HG02840 (cell line): Measurements from ENCODE around the gene EPOP.

Source experiments
- ATAC-seq: cut with Tn5 transposase; IDR thresholded peaks from one replicate; pipeline ENCODE4 v1.9.1; 2021; ENCODE audit warnings: mild to moderate bottlenecking, moderate library complexity, moderate number of reproducible peaks; ENCODE audit not compliant: unreplicated experiment, low FRiP score

Gene EPOP

DNA sequence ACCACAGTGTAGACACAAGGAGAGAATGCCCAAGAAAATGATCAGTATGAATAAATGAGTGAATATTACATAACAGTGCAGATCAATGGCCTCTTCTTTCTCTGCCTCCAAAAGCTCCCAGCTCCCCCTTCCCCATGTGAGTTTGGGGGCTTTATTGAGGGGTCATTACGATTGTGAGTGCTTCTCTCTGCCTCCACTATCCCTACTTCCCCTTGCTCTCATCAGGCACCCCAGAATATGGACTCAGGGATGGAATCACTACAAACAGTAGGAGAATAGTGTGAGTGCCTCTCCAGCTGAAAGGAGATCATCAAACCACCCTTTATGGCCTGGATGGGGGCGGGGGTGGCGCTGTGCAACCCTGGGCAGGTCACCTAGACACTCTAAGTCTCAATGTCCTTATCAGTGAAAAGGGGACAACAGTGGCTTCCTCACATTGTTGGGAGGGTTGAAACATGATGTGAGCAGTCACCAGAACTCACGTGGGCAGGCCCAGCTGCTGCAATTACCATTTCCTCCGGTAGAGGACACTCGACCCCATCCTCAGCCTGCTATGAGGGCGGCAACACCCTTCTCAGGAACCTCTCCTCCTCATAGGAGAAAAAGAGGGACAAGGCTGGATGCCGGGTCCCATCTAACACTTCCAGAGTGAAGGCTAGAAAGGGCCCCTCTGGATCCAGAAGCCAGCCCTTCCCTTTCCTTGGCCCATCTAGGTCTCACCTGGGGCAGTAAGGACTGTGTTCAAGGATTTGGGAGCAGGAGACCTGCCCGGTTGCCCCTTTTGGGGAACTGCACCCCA lies 2.1 kb upstream of the EPOP start:
- no peak for ATAC-seq

DNA sequence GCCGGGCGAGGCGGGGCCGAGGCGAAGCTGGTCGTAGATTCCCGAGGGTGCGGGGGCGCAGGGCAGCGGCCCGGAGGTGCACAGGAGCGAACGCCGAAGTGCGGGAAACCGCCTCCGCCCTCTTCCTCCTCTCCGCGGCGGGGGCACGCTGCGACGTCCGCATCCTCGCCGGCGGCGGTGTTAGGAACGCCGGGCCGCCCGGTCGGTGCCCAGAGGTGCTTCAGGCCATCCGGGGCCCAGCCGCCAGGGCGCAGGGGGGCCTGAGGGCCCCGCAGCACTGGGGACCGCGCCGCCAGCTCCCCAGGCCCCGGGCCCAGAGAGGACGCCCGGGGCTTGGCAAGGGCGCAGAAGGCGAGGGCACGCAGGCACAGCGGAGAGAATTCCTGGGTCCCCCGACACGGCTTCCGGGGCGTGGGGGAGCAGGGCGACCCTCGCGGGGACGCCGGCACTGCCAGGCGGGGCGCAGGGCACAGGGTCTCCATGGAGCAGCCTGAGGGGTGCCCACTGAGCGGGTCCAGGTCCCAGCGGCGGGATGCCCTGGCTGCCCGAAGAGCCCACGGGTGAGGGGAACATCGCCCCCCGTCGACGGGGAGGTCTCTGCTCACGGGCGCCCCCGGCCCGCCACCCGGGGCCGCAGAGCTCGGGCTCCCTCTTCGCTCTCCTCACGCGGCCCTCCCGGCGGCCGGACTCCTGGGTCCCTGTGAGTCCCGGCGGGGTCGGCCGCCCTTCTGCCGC lies 576 bp downstream of the EPOP start:
- ATAC-seq: no peak

DNA sequence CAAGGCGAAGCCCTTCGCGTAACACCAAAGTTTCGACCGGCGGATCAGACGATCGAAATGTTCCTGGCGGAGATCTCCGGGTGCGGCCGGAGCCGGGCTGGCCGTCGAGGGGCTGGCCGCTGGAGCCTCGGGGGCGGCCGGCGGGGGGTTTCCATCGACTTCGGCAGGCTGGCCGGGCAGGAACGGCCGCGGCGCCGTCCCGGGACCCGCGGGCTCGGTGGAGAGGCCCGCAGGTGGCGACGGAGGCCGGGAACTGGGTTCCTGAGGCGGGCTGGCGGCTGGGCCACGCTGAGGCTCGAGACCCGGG lies 1.1 kb downstream of the EPOP start:
- no peak for ATAC-seq

DNA sequence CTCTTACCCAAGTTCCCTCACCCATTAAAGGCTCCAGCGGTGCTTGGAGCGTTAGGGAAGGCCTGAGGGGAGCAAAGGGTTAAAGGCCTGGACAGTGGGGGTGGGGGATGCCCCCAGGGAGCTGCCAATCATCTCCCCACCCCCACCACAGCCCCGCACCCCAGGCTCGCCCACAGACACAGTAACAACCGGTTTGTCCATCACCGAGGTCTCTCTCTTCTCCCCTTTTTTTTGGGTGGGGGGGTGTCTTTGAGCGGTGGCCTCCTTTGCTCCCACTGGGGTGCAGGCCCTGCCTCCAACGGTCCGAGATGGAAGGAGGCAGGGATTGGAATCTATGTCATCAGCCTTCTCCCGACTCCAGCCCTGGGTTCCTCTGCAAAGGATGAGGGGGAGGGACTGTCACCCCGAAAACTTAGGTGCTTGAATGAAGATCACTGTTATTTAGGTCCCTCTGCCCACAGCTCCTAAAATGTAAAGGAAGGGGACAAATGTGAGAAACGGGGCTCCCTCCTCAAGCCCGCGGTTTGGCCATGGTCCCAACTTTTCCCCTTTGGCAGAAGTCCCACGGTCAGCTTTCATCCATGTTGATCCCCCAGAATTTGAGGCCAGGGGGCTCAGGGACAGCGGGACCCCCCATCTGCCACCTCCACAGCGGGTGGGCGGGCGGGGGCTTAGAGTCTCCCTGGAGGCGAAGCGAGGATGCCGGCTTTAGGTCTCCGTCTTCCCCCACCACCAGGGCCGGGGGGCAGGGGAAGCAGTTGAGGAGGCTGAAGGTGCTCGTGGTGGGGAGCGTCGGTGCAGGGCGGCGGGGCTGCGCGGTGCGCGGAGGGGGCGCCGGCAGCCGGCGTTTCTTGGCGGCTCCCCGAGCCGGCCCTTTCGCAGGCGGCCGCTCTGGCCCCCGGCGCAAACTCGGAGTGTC lies 1.7 kb downstream of the EPOP start:
- ATAC-seq: no peak

DNA sequence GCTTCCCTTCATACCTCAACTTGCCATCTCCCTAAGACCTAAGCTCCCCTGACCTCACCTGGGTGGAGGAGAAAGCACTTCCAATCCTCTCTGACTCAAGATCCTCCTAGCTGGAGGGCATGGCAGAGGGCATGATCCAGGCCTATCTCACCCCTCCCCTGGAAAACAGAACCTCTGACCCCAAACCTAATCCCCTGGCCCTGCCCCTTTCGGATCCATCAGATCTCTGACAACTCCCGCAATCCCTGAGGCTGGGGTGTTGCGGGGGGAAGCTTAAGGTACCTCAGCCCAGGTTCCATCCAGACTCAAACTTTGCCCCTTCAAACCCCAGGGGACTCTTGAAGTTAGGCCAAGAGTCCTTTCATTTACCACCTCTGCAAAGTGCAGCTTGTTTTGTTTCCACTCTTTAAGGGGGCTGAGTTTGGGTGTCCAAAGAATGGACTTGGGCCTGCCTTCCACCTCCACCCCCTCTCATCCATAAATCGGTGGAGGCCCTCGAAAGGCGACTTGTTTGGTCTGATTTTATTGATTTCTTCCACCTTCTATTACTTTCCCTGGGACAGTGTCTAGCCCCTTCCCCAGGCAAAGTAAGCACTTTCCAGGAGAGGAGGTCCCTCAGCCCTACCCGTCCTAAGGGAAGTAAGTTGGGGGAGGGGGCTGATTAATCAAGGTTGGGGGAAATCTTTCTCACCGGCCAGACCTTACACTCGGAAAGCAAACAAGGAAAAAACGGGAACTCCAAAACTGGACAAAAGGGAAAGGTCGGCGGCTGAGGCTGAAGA lies 2.6 kb downstream of the EPOP start:
- ATAC-seq: no peak

DNA sequence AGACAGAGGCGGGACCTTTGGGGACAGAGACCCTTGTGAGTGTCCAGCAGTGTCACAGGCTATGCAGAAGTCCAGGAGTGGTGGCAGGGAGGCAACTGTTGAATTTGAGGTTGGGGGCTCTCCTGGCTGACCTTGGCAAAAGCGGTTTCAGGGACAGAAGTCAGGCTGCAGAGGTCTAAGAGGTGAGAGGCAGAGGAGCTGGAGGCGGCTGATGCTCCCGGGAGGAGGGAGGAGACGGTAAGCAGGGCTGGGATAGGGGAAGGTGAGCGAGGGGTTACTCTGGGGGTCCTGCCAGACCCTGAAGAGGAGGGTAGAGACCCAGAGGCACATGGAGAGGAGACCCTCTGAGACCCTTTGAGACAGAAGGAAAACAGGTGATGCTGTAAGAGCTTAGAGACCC lies 5.2 kb downstream of the EPOP start:
- ATAC-seq: no peak

DNA sequence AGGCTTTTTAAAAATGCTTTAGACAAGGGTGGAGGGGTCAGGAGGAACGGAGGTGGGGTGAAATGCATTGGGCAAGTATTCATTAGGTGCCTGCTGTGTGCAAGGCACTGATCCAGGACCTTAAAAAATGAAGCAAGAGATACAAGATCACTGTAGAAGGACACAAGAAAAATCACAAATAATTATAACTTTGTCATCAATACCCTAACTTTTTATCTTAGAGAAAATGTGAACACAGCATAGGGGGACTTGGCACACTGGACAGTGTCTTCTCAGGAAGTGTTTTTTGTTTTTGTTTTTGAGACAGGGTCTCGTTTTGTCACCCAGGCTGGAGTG lies 7.0 kb downstream of the EPOP start:
- no peak for ATAC-seq

GRCh38 chr17:38667099-38667786 lies 7.5 kb downstream of the EPOP start:
- ATAC-seq: no peak

DNA sequence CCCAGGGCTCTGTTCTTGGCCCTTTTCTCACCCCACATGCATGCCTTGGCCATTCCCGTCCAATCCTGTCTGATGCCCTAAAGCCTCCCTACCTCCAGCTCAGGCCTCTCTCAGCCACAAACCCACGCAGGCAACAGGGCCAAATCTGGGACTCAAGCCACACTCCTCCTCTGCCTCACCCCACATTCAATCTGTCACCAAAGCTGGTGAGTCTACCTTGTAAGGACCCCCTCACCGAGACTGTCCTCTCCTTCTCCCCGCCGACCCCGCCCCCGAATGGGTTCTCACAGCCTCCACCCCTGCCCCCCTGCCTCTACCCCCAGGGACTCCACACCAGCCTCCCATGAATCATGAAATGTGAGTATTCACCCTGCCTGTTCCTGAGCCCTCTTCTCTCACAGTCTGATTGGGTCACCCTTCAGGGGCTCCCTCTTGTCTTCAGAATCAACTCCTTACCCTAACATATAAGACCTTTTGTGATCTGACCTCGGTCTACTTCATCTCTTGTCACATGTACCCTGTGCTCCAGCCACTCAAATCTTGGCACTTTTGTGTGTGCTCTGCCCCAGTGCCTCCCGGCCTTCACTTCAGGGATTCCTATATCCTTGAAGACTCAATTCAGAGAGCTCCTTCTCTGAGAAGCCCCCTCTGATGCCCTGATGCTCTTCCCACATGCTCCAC lies 10.7 kb downstream of the EPOP start:
- ATAC-seq: no peak

GRCh38 chr17:38663125-38663751 lies 11.5 kb downstream of the EPOP start:
- ATAC-seq: no peak

GRCh38 chr17:38660097-38661025 lies 14.4 kb downstream of the EPOP start:
- ATAC-seq: no peak

DNA sequence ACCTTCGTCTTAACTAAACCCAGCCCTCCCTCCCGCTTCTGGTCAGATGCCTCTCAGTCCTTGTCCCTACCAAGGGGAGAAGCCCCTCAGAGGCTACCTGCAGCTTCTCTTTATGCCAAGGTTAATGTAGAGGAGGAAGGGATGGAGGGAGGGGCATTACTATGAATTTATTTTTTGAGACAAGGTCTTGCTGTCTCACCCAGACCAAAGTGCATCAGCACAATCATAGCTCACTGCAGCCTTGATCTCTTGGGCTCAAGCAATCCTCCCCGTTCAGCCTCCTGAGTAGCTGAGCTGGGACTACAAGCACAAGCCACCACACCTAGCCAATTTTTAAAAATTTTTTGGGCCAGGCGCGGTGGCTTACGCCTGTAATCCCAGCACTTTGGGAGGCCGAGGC lies 15.3 kb downstream of the EPOP start:
- ATAC-seq: no peak

DNA sequence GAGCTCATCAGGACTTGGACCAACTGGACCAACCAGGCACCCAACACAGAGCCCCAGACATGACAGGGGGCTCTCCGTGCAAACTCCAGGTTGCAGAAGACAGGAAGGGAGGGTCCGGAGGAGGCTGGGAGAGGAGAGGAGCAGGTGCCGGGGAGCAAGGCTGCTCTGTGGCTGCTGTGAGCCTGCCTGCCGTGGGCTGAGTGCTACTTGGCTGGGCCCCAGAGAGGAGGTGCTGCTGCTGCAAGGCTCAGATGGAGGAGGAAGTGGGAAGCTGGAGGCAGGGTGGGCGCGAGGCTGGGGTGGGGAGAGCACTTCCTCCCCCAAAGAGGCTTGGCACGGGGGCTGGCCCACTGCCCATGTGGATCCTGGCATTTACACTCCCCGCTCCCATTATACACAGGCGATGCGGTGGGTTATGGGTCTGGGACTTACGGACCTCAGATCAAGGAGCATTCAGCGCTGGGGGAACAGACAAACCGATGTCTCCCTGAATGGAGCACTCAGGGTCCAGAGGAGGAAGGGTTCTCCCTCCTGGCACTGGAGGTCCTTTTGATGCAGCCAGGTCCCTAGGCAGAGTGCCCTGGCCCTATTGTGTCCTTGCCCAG lies 15.9 kb downstream of the EPOP start:
- ATAC-seq: no peak

DNA sequence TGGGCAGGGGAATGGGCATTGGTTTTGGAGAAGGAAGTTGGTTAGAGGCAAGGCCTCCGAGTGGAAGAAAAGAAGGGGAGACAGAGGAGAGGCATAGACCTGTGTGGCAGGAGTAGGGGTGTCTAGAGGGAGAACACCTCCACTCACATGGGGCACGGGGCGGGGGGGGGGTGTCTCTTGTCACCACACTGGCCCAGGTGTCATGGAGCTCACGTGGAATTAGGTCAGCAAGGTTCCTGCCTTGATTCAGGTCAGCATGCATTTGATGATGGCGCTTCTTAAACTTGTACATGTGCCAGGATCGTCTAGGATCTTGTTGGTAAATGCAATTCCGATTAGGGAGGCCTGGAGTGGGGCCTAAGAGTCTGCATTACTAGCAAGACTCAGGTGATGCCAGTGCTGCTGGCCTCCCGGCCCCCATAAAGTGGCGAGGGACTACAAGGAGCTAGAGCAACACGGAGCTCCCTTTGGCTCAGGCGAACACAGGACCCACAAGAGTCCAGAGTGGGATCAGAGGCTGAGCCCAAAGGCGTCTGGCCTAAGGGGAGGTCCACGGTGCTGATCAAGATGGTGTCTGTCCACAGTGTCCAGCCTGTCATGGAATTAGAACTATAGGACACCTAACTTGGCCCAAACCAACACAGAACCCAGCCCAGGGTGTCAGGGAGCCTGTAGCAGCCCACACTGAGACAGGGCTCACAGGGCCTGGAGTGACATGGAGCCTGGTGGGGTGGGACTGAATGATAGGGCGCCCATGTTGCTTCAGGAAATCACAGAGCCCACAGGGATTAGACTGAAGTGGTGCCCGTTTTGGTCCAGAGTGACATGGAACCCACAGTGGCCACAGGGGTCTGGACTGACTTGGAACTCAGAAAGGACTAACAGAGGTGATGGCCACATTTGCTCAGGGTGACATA lies 16.7 kb downstream of the EPOP start:
- ATAC-seq: no peak

DNA sequence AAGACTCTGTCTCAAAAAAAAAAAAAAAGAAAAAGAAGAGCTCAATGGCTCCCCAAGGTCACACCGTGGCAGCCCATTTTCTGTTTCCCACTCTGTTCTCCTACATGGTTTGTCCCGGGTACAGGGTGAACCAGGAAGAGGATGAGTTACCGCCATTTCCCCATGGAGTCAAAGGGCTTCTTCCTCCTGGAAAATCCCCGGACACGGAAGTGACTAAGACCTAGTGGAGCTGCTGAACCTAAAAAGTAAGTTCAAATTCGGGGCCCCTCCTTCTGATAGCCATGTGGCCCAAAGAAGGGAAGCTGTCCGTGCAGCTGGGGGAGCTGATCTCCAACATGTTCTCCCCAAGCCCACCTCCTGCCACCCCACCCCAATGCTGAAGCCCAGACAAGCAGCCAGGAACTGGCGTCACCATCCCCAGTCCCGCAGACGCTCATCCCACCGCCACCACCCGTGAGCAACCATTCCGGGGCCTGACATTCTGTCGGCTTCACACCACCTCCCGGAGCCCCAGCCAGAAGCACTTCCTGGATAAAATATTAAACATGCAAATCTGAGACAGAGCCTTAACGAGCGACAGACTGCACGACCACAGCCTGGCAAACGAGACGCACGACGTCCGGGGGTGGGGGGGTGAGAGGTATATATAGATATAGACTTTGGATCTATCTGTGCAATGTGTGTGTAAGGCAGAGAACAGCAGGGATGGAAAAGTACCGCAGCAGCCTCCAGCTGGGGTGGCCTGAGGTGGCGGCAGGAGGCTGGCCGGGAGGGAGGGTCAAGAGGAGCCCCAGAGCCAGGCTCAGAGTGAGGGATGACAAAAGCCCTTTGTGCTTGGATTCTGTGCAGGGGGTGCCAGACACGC lies 17.6 kb downstream of the EPOP start:
- ATAC-seq: no peak
